GM23338 (cell line): ENCODE results near the gene RAB43. TPM values are rescaled to one million over a fixed set of nuclear protein-coding genes. Genes with fewer than 3 reads are reported as not detected.

ENCODE experiments used
- ATAC-seq: fragments of 200-7000 bp; cut with Tn5 transposase; 3 replicates; pipeline ENCODE4 v1.9.1; 2020
- DNase-seq: peaks from one replicate; pipeline ENCODE4 v3.0.0-alpha.2; 2015; ENCODE audit warnings: low spot score
- H2AFZ ChIP-seq: fragments of 200-600 bp; sonication (generic); 2 replicates; pipeline ENCODE4 v1.8.0; 2016; ENCODE audit warnings: antibody characterized with exemption, mild to moderate bottlenecking, moderate library complexity
- H3F3A ChIP-seq: fragments of 200-600 bp; sonication (generic); replicated peaks from 2 replicates; pipeline ENCODE4 v1.8.0; 2017; ENCODE audit warnings: antibody characterized with exemption, mixed run types, low read depth
- H3K27ac ChIP-seq: fragments of 200-600 bp; sonication (generic); 2 replicates; pipeline ENCODE4 v1.6.1; 2016; ENCODE audit warnings: low read depth
- H3K27me3 ChIP-seq: fragments of 200-600 bp; sonication (generic); 2 replicates; pipeline ENCODE4 v1.8.0; 2016; ENCODE audit warnings: mild to moderate bottlenecking, mixed run types, moderate library complexity; ENCODE audit not compliant: insufficient read depth
- H3K36me3 ChIP-seq: fragments of 200-600 bp; sonication (generic); 2 replicates; pipeline ENCODE4 v1.8.0; 2016; ENCODE audit warnings: mild to moderate bottlenecking; ENCODE audit not compliant: insufficient read depth
- H3K4me1 ChIP-seq: fragments of 200-600 bp; sonication (generic); 2 replicates; pipeline ENCODE4 v1.8.0; 2016; ENCODE audit warnings: mild to moderate bottlenecking, moderate library complexity; ENCODE audit not compliant: insufficient read depth
- H3K4me2 ChIP-seq: fragments of 200-600 bp; sonication (generic); 2 replicates; pipeline ENCODE4 v1.7.1; 2017; ENCODE audit warnings: mixed run types
- H3K4me3 ChIP-seq: fragments of 200-600 bp; sonication (generic); 2 replicates; pipeline ENCODE4 v1.6.1; 2016; ENCODE audit warnings: mixed run types
- H3K79me2 ChIP-seq: fragments of 200-600 bp; sonication (generic); replicated peaks from 2 replicates; pipeline ENCODE4 v1.8.0; 2017; ENCODE audit warnings: mild to moderate bottlenecking; ENCODE audit not compliant: insufficient read depth
- H3K9me2 ChIP-seq: fragments of 200-600 bp; sonication (generic); 2 replicates; pipeline ENCODE4 v1.8.0; 2017; ENCODE audit not compliant: insufficient read depth
- H4K20me1 ChIP-seq: fragments of 200-600 bp; sonication (generic); replicated peaks from 2 replicates; pipeline ENCODE4 v1.8.0; 2017; ENCODE audit warnings: mild to moderate bottlenecking; ENCODE audit not compliant: insufficient read depth
- H3K27ac Mint-ChIP-seq: 2 replicates; pipeline ENCODE4 v1.8.0; 2020; ENCODE audit warnings: inconsistent platforms, mild to moderate bottlenecking, moderate library complexity, mixed read lengths
- H3K27me3 Mint-ChIP-seq: 3 replicates; pipeline ENCODE4 v1.8.0; 2022; ENCODE audit warnings: low read depth, mild to moderate bottlenecking, moderate library complexity, mixed read lengths, inconsistent platforms; ENCODE audit not compliant: insufficient read depth, poor library complexity
- H3K36me3 Mint-ChIP-seq: 3 replicates; pipeline ENCODE4 v1.8.0; 2021; ENCODE audit warnings: low read depth, mild to moderate bottlenecking, inconsistent platforms, moderate library complexity, mixed read lengths
- H3K4me1 Mint-ChIP-seq: 3 replicates; pipeline ENCODE4 v1.8.0; 2020; ENCODE audit warnings: mild to moderate bottlenecking, inconsistent platforms, mixed read lengths
- H3K4me3 Mint-ChIP-seq: 3 replicates; pipeline ENCODE4 v1.8.0; 2021; ENCODE audit warnings: moderate library complexity, mild to moderate bottlenecking, inconsistent platforms, mixed read lengths
- H3K9me3 Mint-ChIP-seq: 3 replicates; pipeline ENCODE4 v1.8.0; 2020; ENCODE audit warnings: moderate library complexity, mild to moderate bottlenecking, inconsistent platforms, mixed read lengths
- CREB1 ChIP-seq: fragments of 250-450 bp; sonication (Bioruptor Pico); IDR thresholded peaks from 2 replicates; pipeline ENCODE4 v1.5.0; 2020; ENCODE audit warnings: low read depth, mild to moderate bottlenecking, moderate library complexity
- CTCF ChIP-seq, 2 experiments: fragments of 200-600 bp in 1 of 2; sonication (generic) in 1 of 2; conservative IDR thresholded peaks; 2 replicates each; pipeline versions ENCODE4 v1.5.1 to v1.6.1; 2016 to 2017; ENCODE audit warnings: antibody characterized with exemption in 2 of 2, low read depth in 2 of 2, mild to moderate bottlenecking in 2 of 2, moderate library complexity in 1 of 2
- ETS1 ChIP-seq: IDR thresholded peaks from 2 replicates; pipeline ENCODE4 v1.6.1; 2016; ENCODE audit warnings: antibody characterized with exemption
- EZH2 ChIP-seq: fragments of 200-600 bp; sonication (generic); IDR thresholded peaks from one replicate; pipeline ENCODE4 v1.8.0; 2017; ENCODE audit warnings: antibody characterized with exemption, mild to moderate bottlenecking, low read depth; ENCODE audit not compliant: unreplicated experiment
- EZH2phosphoT487 ChIP-seq: fragments of 200-600 bp; sonication (generic); IDR thresholded peaks from one replicate; pipeline ENCODE4 v1.8.1; 2018; ENCODE audit warnings: antibody characterized with exemption; ENCODE audit not compliant: unreplicated experiment
- JUNB ChIP-seq: IDR thresholded peaks from one replicate; pipeline ENCODE4 v1.6.1; 2016; ENCODE audit warnings: antibody characterized with exemption; ENCODE audit not compliant: unreplicated experiment
- NANOG ChIP-seq: IDR thresholded peaks from 2 replicates; pipeline ENCODE4 v1.6.1; 2016; ENCODE audit warnings: antibody characterized with exemption, borderline replicate concordance
- POLR2AphosphoS5 ChIP-seq: IDR thresholded peaks from 2 replicates; pipeline ENCODE4 v1.6.1; 2016; ENCODE audit warnings: antibody characterized with exemption, low read depth
- REST ChIP-seq: IDR thresholded peaks from one replicate; pipeline ENCODE4 v1.6.1; 2018; ENCODE audit warnings: antibody characterized with exemption; ENCODE audit not compliant: unreplicated experiment
- STAT1 ChIP-seq: IDR thresholded peaks from one replicate; pipeline ENCODE4 v1.6.1; 2016; ENCODE audit warnings: antibody characterized with exemption; ENCODE audit not compliant: unreplicated experiment
- ZNF114 ChIP-seq: fragments of 250-450 bp; sonication (Bioruptor Pico); IDR thresholded peaks from 2 replicates; pipeline ENCODE4 v1.5.0; 2020; ENCODE audit warnings: mild to moderate bottlenecking, moderate library complexity
- ZNF331 ChIP-seq: fragments of 250-450 bp; sonication (Bioruptor Pico); IDR thresholded peaks from 2 replicates; pipeline ENCODE4 v1.5.0; 2020; ENCODE audit warnings: low read depth, mild to moderate bottlenecking, moderate library complexity
- polyA plus RNA-seq: library from polyadenylated mRNA; unstranded; fragments of >200 nt; fragmentation: Nextera tagmentation; extraction: Ambion mirVana; gene quantifications from 2 replicates; pipeline ENCODE4 v1.2.1, GENCODE V29; 2016
- total RNA-seq: library from RNA; depleted of rRNA; stranded (reverse); fragments of >200 nt; shearing (Covaris generic); gene quantifications from 2 replicates; pipeline ENCODE4 v1.2.3, GENCODE V29; 2014

RAB43 gene
- total and polyA plus RNA-seq, 2 experiments from 2014 or later = 5.7 to 37.0 TPM

- Histone ChIP-seq H3K27ac (no peak overlapping the region), H3K4me3 (no peak overlapping the region), H3F3A (no peaks in the 10 kb centered on the region), H3K9me2 (no peaks in the 10 kb centered on the region), H3K4me2 (no peak overlapping the region), H4K20me1 (peaks cover 19% of the 10 kb centered on the region), H3K4me1 (no peaks in the 10 kb centered on the region), H2AFZ (no peak overlapping the region), H3K79me2 (peaks cover 73% of the 10 kb centered on the region), H3K27me3 (no peaks in the 10 kb centered on the region), H3K36me3 (no peaks in the 10 kb centered on the region)
- DNase-seq (no peak), ATAC-seq (no peak)
- Mint-ChIP-seq H3K36me3 (peaks cover 8% of the 10 kb centered on the region; the same call in 2 of the 3 replicates), H3K27me3 (peaks cover 5% of the 10 kb centered on the region), H3K27ac (peak overlapping the region; percentile 36; the same call in 1 of the 2 replicates), H3K4me1 (no peaks in the 10 kb centered on the region), H3K9me3 (no peaks in the 10 kb centered on the region), H3K4me3 (no peak overlapping the region)
- TF ChIP-seq ETS1 = no peak
- no peak for TF ChIP-seq EZH2
- TF ChIP-seq CTCF (conservative IDR thresholded peaks at IDR 0.05; ENCODE audit: low read depth in 2 of 2) = no peak
- TF ChIP-seq STAT1 = no peak
- TF ChIP-seq POLR2AphosphoS5 = no peak
- no peak for TF ChIP-seq ZNF331 (CRISPR knock-in tag)
- no peak for TF ChIP-seq ZNF114 (CRISPR knock-in tag)
- no peak for TF ChIP-seq REST
- no peak for TF ChIP-seq EZH2phosphoT487
- no peak for TF ChIP-seq JUNB
- TF ChIP-seq NANOG = no peak
- TF ChIP-seq CREB1 (CRISPR knock-in tag) = no peak
These were observed 13.8 kb downstream of the RAB43 start for GRCh38 chr3:129107793-129108192.
